ENCODE measurements around the gene NHLRC1.
"Not testable (repeated sequence)": the region's sequence is repeated elsewhere in the genome, so short reads cannot be mapped to it uniquely, and the experiment has no call there.

The NHLRC1 gene

GRCh38 chr6:18151801-18152200, 29.3 kb upstream of the NHLRC1 start:
- DNase-seq (ENCODE audit: low read depth) = no peak

GRCh38 chr6:18151391-18151790, 28.9 kb upstream of the NHLRC1 start:
- not testable (repeated sequence) for H3K4me3 ChIP-seq (ENCODE audit: low read depth, low read length)

More at GRCh38 chr6:18151801-18152200, 29.3 kb upstream of the NHLRC1 start:
- no peak overlapping the region for H3K4me3 ChIP-seq (ENCODE audit: low read depth, low read length)
- no peak for TF ChIP-seq CTCF (conservative IDR thresholded peaks at IDR 0.05; ENCODE audit: low read depth, low read length)

GRCh38 chr6:18148304-18149025, 26.0 kb upstream of the NHLRC1 start:
- peak; percentile 83 for DNase-seq (ENCODE audit: low read depth)
- TF ChIP-seq CTCF (conservative IDR thresholded peaks at IDR 0.05; ENCODE audit: low read depth, low read length) = no peak

More at GRCh38 chr6:18151391-18151790, 28.9 kb upstream of the NHLRC1 start:
- not testable (repeated sequence) for DNase-seq (ENCODE audit: low read depth)

GRCh38 chr6:18147616-18148015, 25.1 kb upstream of the NHLRC1 start:
- TF ChIP-seq CTCF (conservative IDR thresholded peaks at IDR 0.05; ENCODE audit: low read depth, low read length) = no peak
- no peak for DNase-seq (ENCODE audit: low read depth)
- H3K4me3 ChIP-seq (ENCODE audit: low read depth, low read length) = no peak overlapping the region

More at GRCh38 chr6:18148304-18149025, 26.0 kb upstream of the NHLRC1 start:
- no peak overlapping the region for H3K4me3 ChIP-seq (ENCODE audit: low read depth, low read length)

GRCh38 chr6:18147160-18147559, 24.7 kb upstream of the NHLRC1 start:
- no peak for TF ChIP-seq CTCF (conservative IDR thresholded peaks at IDR 0.05; ENCODE audit: low read depth, low read length)
- no peak for DNase-seq (ENCODE audit: low read depth)
- H3K4me3 ChIP-seq (ENCODE audit: low read depth, low read length) = no peak overlapping the region

- DNase-seq (ENCODE audit: low read depth) = no peak
- TF ChIP-seq CTCF (conservative IDR thresholded peaks at IDR 0.05; ENCODE audit: low read depth, low read length) = no peak
- H3K4me3 ChIP-seq (ENCODE audit: low read depth, low read length) = no peak overlapping the region
Measured at GRCh38 chr6:18142591-18142861, 20.0 kb upstream of the NHLRC1 start.

GRCh38 chr6:18141805-18142590, 19.5 kb upstream of the NHLRC1 start:
- no peak for TF ChIP-seq CTCF (conservative IDR thresholded peaks at IDR 0.05; ENCODE audit: low read depth, low read length)
- no peak for DNase-seq (ENCODE audit: low read depth)
- H3K4me3 ChIP-seq (ENCODE audit: low read depth, low read length) = no peak overlapping the region
